HG03457 (cell line): ENCODE results near the gene HIGD1B.

ENCODE experiments used
- ATAC-seq: cut with Tn5 transposase; IDR thresholded peaks from one replicate; pipeline ENCODE4 v1.9.1; 2021; ENCODE audit warnings: moderate number of reproducible peaks; ENCODE audit not compliant: unreplicated experiment

The HIGD1B gene

DNA sequence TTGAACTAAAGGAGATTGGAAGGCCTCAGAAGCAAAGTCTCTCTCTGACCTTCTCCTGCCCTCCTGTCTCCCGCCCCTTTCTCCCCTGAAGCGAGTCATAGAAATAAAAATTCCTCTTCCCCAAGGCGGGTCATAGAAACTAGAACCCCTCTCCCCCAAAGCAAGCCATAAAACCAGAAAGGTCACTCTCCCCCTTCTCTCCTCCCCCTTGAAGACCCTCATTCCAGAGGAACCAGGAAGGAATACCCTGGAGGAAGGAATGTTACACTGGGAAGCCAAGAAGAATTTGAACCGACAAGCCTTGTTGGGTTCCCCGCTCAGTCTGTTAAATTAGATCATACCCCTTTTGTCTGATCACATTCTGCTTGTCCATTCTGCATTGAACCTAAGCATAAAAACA is 14.9 kb upstream of the HIGD1B start:
- no peak for ATAC-seq

- ATAC-seq = no peak
Observed at GRCh38 chr17:44837196-44837595, 10.5 kb upstream of the HIGD1B start.

DNA sequence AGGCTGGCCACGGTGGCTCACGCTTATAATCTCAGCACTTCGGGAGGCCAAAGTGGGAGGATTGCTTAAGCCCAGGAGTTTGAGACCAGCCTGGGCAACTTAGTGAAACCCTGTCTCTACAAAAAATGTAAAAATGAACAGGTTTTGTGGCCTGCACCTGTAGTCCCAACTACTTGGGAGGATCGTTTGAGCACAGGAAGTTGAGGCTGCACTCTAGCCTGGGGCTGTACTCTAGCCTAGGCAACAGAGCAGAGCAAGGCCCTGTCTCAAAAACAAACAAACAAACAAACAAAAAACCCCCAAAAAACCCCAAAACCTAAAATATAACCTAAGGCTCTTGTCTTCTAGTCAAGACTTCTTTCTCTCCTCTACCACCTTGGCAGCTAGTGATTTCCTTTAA is 7.4 kb upstream of the HIGD1B start:
- ATAC-seq = no peak

DNA sequence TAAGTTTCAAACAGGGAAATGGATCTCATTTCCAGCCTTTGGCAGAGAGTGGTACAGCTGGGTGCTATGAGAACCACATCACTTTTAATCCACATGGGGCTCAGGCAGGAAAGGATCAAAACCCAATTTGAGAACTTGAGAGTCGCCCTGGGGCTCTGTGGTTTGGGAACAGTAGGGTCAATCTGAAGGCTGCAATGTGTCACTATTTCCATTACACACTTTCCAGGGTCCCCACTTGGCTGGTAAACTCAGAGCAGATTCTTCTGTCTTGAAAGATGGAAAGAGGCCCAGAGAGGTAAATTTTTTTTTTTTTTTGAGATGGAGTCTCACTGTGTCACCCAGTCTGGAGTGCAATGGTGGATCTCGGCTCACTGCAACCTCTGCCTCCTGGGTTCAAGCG is 6.7 kb upstream of the HIGD1B start:
- ATAC-seq = no peak

GRCh38 chr17:44842748-44843147 is 4.9 kb upstream of the HIGD1B start:
- no peak for ATAC-seq

DNA sequence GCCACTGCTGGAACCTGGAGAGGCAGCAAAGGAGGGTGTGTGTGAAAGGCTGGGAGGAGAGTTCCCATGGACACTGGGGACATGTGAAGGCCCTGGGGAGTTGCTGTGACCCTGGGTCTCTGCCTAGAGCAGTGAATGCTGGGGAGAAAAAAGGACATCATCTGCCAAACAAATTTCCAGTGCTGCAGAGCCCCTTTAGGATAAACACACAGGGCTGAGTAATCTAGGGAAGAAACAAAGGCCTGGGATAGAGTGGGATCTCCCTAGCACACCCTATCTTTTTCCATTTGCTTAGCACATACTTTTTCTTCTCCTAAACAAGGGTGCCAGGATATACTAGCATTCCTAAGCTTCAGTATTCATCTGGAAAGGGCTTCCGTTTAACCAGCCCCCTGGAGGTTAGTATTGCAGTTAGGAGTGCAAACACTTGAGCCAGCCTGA is 3.3 kb upstream of the HIGD1B start:
- ATAC-seq = no peak

GRCh38 chr17:44846206-44846605 is 1.5 kb upstream of the HIGD1B start:
- no peak for ATAC-seq

DNA sequence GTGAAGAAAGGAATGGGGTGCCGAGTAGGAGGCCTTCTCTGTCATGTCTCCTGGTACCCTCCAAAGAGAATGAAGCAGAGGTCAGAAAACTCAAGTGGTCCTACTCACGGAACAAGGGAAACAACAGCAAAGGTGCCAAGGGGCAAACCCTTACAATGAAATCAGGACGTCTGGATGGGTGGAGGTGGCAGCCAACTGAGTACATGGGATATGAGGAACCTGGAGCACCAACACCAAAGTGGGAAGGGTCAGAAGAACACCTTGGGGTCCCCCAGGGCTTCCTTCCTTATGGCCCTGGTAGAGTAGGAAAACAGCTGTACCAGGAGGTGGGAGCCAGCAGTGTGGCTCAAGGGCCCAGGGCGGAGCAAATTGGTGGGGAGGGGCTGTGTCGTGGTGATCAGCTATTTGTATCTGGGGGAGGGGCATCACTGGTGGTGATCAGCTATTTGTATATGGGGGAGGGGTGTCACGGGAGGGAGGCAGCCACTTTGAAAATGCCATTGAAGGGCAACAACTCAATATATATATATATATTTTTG is 643 bp downstream of the HIGD1B start:
- ATAC-seq = no peak

DNA sequence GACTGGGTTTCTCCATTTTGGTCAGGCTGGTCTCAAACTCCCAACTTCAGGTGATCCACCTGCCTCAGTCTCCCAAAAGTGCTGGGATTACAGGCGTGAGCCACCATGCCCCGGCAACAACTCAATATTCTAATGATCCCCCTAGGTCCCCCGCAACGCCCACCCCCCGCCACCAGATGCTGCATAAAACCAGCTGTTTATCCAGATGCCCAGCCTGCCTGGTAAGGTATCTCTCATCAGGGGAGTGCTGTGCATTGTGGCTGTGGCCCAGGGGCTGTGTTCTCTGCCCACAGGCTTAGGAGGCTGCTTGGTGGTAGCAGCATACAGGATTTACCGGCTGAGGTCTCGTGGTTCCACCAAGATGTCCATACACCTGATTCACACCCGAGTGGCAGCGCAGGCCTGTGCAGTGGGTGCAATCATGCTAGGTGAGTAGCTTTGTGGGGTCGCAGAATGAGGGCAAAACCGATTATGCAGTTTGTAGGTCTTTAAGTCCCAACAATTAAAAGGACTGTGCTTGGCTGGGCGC is 1.3 kb downstream of the HIGD1B start:
- ATAC-seq = no peak

GRCh38 chr17:44850025-44850424 is 2.3 kb downstream of the HIGD1B start:
- no peak for ATAC-seq

GRCh38 chr17:44850612-44851011 is 2.9 kb downstream of the HIGD1B start:
- no peak for ATAC-seq

DNA sequence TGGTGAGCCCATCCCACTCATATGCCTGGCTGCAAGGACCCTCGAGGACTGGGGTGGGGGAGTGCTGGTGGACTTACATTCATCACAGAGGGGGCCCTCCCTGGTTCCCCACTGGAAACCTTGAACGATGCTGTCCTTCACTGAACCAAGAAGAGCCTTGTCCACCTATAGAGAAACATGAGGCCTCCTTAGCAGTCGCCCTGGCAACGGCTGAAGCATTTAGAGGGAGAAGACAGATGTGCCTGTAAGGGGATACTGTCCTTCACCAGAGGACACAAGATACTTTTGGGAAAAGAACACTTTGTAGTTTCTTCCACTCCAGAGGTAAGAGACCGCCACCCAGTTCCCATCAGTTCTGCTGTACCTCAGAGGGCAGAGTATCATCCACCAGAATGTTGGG is 6.5 kb downstream of the HIGD1B start:
- no peak for ATAC-seq

- no peak for ATAC-seq
Observed at GRCh38 chr17:44859701-44860100, 12.0 kb downstream of the HIGD1B start.

DNA sequence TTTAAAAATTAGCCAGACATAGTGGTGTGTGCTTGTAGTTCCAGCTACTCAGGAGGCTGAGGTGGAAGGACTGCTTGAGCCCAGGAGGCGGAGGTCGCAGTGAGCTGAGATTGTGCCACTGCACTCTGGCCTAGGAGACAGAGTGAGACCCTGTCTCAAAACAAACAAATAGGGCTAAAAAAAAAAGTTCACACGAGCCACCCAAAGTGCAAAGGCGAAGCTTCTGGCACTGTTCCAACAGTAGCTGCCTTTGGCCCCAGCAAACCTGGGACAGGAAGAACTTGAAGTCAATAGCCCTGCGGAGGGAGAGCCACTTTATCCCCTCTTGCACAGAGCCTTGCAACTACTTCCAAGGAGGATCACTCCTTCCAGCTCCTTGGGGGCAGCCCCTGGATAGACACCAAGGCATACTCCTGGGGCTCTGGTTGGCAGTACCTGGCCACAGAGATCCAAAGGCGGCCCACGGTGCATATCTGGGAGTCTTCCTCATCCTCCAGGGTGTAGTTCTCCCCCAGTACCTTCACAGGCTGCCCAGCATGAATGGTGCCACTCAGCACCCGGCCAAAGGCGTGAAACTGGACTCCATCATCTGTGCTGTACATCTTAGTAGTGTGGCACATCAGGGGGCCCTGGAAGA is 14.7 kb downstream of the HIGD1B start:
- no peak for ATAC-seq

GRCh38 chr17:44863061-44863918 is 15.6 kb downstream of the HIGD1B start:
- no peak for ATAC-seq

DNA sequence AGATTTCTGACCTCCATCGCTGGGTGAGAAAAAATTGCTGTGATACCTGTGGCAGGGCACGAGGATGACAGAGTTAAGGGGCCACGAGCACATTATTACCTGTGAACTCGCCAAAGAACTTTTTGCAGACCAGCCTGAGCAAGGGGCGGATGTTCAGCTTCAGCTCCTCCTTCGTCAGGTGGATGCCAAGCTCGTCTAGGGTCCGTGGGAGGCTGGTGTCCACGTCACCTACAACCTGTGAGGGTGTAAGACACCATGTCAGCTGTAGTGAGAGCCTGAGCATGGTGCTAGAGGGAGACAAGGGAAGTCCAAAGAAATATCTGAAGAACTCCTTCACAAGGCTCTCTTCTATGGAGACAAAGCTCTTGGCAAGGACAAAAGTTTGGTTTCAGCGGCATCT is 17.1 kb downstream of the HIGD1B start:
- ATAC-seq = no peak

- ATAC-seq = no peak
Observed at GRCh38 chr17:44865231-44865660, 17.6 kb downstream of the HIGD1B start.

DNA sequence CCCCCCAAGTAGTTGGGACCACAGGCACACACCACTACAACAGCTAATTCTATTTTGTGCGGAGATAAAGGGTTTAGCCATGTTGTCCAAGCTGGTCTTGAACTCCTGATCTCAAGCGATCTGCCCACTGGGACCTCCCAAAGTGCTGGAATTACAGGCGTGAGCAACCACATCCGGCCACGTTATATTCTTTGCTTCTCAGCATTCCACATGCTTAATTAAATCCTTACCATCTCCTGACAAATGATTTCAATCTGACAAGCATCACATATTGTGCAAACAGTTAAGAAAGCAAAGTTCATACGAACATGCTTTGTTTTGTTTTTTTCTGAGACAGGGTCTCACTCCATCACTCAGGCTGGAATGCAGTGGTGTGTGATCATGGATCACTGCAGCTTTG is 18.2 kb downstream of the HIGD1B start:
- no peak for ATAC-seq

DNA sequence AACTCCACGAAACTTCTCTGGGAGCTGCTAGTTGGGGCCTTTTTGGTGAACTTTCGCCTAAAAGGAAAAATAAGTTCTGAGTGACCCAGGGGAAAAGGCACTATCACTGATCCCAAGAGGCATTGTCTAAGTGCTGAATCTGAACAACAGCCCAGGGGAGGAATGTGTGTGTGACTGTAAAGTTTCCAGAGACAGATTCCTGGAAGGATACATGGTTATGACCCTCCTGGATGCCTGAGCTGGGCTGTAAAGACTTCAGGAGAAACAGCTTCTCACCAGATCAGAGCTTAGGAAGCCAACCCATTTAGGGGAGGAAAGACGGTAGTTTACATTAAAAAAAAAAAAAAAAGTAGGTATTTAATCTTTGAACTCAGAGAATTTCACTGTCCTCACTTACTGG is 20.2 kb downstream of the HIGD1B start:
- ATAC-seq = no peak

DNA sequence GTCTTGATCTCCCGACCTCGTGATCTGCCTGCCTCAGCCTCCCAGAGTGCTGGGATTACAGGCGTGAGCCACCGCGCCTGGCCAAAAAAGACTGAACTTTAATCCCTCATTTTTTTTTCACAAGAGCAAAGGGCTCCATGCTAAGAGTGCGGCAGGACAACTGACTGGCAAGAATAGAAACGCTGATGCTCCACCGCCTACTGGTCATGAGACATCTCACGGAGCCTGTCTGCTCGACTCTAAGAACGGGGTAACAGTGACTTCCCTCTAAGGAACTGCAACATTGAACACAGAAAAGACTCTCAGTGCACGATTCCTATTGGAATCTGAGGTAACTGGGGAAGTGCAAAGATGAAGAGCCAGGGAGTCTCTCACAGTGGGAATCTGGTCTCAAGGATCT is 23.9 kb downstream of the HIGD1B start:
- ATAC-seq = no peak

DNA sequence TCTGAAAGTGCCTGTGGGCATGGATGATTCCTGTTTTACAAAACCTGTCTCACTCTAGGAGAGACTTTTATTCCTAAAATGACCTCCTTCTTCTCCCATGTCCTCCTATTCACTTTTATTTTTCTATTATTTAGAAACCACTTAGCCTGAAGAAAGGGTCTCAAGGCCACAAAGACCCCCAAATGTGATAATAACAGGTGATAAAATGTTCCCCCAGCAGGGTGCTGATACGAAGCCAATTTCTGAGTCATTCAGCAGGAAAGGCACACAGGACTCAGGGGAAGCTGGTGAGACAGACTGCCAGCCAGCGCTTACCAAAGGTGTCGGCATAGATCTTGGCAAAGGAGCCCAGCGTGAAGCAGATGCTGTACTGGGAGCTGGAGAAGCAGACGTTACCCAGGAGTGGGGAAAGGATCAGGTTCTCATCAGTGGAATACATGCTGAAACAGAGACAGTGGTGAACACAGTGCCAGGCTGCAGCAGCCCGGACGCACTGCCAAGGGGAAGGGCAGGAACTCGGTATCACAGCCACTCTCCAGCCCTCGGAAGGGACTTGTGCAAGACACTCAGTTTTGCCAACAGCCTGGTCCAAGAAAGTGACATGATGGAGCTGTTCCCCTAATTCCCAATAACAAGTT is 24.6 kb downstream of the HIGD1B start:
- no peak for ATAC-seq
